DND-41 (cell line): ENCODE data around the gene DNAI4.

ENCODE experiments used
- ATAC-seq: fragments of 200-7000 bp; cut with Tn5 transposase; 3 replicates; pipeline ENCODE4 v1.9.1; 2021; ENCODE audit warnings: low read depth; ENCODE audit not compliant: insufficient read depth
- DNase-seq: peaks from one replicate; pipeline ENCODE4 v3.0.0-alpha.2; 2020
- H2AFZ ChIP-seq: 2 replicates; pipeline ENCODE4 v1.6.0; 2012; ENCODE audit warnings: low read depth, low read length
- H3K27ac ChIP-seq: 2 replicates; pipeline ENCODE4 v1.5.1; 2012; ENCODE audit warnings: low read length, inconsistent platforms
- H3K27me3 ChIP-seq: fragments of 200-600 bp; sonication (generic); 2 replicates; pipeline ENCODE4 v1.6.0; 2012; ENCODE audit warnings: low read length, mild to moderate bottlenecking, inconsistent platforms; ENCODE audit not compliant: insufficient read depth, poor library complexity
- H3K36me3 ChIP-seq: 2 replicates; pipeline ENCODE4 v1.5.1; 2012; ENCODE audit warnings: low read length, inconsistent platforms; ENCODE audit not compliant: insufficient read depth
- H3K4me1 ChIP-seq: 2 replicates; pipeline ENCODE4 v1.5.1; 2012; ENCODE audit warnings: mild to moderate bottlenecking, low read length; ENCODE audit not compliant: insufficient read depth
- H3K4me2 ChIP-seq: 2 replicates; pipeline ENCODE4 v1.6.0; 2012; ENCODE audit warnings: mild to moderate bottlenecking, moderate library complexity, low read length, inconsistent platforms; ENCODE audit not compliant: insufficient read depth
- H3K4me3 ChIP-seq, 2 experiments: fragments of 200-600 bp in 1 of 2; shearing (Covaris generic) in 1 of 2; 2 replicates each; pipeline ENCODE4 v1.5.1; 2012 to 2016; ENCODE audit warnings: inconsistent platforms in 2 of 2, low read length in 2 of 2, mild to moderate bottlenecking in 2 of 2, low read depth in 1 of 2, moderate library complexity in 1 of 2
- H3K79me2 ChIP-seq: 2 replicates; pipeline ENCODE4 v1.6.0; 2012; ENCODE audit warnings: low read length, inconsistent platforms; ENCODE audit not compliant: insufficient read depth
- H3K9ac ChIP-seq: 2 replicates; pipeline ENCODE4 v1.6.0; 2012; ENCODE audit warnings: low read depth, mild to moderate bottlenecking, inconsistent platforms, low read length, moderate library complexity
- H3K9me3 ChIP-seq: 2 replicates; pipeline ENCODE4 v1.5.1; 2012; ENCODE audit warnings: low read length, moderate library complexity, mild to moderate bottlenecking, inconsistent platforms; ENCODE audit not compliant: insufficient read depth, severe bottlenecking
- H4K20me1 ChIP-seq: 2 replicates; pipeline ENCODE4 v1.6.0; 2012; ENCODE audit warnings: low read length; ENCODE audit not compliant: insufficient read depth
- EZH2 ChIP-seq: IDR thresholded peaks from 3 replicates; pipeline ENCODE4 v1.6.1; 2012; ENCODE audit warnings: borderline replicate concordance, low read depth, mild to moderate bottlenecking, moderate library complexity, low read length, inconsistent platforms; ENCODE audit not compliant: severe bottlenecking
- TF ChIP-seq, protein P1 (sequence below): IDR thresholded peaks from 2 replicates; pipeline ENCODE4 v1.5.1; 2012; ENCODE audit warnings: borderline replicate concordance, low read length, moderate library complexity, mild to moderate bottlenecking; ENCODE audit not compliant: poor library complexity, severe bottlenecking; ENCODE audit errors: extremely low read depth

The DNAI4 gene

DNA sequence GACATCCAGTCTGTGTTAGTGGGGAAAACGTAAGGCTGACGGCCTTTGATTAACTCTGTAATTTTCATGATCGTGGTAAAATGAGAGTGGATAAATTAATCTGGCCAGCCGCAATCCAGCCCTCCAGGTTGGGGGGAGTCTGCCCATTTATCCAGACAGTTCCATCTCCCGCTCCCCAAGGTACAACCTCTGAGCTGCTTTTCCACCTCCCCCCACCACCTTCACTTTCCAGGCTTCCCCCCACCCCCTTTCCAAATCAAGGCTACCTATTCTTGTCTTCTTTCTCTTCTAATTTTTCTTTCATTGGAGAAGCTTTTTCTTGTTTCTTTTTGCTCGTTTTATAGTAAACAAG, 6.1 kb upstream of the DNAI4 start:
- Histone ChIP-seq H3K9me3 (no peaks in the 10 kb centered on the region), H3K36me3 (no peaks in the 10 kb centered on the region; the same call in 1 of the 2 replicates), H3K27me3 (no peaks in the 10 kb centered on the region), H3K27ac (peak overlapping the region; percentile 93), H2AFZ (peak overlapping the region; percentile 69), H3K9ac (peak overlapping the region; percentile 99), H3K4me1 (peaks cover 85% of the 10 kb centered on the region), H3K4me2 (peak overlapping the region; percentile 79), H3K4me3 (peak overlapping the region; percentile 96 to 97), H3K79me2 (peaks cover 93% of the 10 kb centered on the region), H4K20me1 (peaks cover 27% of the 10 kb centered on the region; the same call in 1 of the 2 replicates)
- TF ChIP-seq, protein P1, sequence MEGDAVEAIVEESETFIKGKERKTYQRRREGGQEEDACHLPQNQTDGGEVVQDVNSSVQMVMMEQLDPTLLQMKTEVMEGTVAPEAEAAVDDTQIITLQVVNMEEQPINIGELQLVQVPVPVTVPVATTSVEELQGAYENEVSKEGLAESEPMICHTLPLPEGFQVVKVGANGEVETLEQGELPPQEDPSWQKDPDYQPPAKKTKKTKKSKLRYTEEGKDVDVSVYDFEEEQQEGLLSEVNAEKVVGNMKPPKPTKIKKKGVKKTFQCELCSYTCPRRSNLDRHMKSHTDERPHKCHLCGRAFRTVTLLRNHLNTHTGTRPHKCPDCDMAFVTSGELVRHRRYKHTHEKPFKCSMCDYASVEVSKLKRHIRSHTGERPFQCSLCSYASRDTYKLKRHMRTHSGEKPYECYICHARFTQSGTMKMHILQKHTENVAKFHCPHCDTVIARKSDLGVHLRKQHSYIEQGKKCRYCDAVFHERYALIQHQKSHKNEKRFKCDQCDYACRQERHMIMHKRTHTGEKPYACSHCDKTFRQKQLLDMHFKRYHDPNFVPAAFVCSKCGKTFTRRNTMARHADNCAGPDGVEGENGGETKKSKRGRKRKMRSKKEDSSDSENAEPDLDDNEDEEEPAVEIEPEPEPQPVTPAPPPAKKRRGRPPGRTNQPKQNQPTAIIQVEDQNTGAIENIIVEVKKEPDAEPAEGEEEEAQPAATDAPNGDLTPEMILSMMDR = no peak
- no peak for TF ChIP-seq EZH2
- DNase-seq = no peak
- ATAC-seq = no peak

DNA sequence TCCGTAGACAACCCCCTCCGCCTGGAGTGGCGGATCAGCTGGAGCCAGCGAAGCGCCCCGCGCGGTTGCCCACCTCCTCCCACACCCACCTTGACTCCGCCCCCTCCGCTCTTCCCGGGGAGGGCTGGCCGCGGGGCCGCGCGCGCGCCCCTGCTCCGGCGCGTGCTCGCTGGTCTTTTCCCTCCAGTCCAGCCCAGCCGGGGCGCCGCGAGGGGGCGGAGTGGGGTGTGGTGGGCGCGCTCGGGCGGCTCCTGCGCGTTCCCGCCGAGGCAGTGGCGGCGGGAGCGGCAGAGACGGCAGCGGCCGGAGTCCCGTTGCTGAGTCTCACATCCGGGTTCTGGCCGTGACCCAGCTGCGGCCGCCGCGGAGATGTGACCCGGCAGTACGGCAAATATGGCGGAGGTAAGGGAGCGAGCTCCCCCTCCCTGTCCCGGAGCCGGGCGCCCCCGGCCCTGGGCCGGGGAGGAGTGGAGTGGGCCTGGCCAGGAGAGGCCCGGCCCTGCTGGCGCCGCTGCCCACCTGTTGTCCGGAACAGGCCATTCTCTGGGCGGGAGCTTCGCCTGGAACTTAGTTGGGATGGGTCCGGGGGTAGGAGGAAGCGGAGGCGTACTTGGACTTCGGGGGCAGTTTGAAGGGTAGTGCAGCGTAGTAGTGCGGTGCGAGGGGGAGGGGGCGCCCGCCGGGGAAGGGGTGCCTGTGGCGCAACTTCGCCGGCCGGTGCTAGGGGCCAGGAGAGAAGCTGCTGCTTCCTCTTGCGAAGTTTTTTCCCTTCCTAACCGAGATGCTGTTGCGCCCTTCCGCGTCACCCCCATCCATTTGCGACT, 5.6 kb upstream of the DNAI4 start:
- H3K4me1 ChIP-seq = peaks cover 84% of the 10 kb centered on the region
- no peaks in the 10 kb centered on the region; the same call in 1 of the 2 replicates for H3K36me3 ChIP-seq
- no peaks in the 10 kb centered on the region for H3K27me3 ChIP-seq
- H3K27ac ChIP-seq = peak overlapping the region; percentile 93
- H2AFZ ChIP-seq = peak overlapping the region; percentile 76
- peak overlapping the region; percentile 99 for H3K9ac ChIP-seq
- TF ChIP-seq, protein P1 = peak; percentile 42
- no peak for TF ChIP-seq EZH2
- H3K4me2 ChIP-seq = peak overlapping the region; percentile 79
- no peaks in the 10 kb centered on the region for H3K9me3 ChIP-seq
- ATAC-seq (peak; percentile 65), DNase-seq (peak; percentile 93)
- H3K4me3 ChIP-seq = peak overlapping the region; percentile 96 to 97
- peaks cover 22% of the 10 kb centered on the region; the same call in 1 of the 2 replicates for H4K20me1 ChIP-seq
- peaks cover 93% of the 10 kb centered on the region for H3K79me2 ChIP-seq

DNA sequence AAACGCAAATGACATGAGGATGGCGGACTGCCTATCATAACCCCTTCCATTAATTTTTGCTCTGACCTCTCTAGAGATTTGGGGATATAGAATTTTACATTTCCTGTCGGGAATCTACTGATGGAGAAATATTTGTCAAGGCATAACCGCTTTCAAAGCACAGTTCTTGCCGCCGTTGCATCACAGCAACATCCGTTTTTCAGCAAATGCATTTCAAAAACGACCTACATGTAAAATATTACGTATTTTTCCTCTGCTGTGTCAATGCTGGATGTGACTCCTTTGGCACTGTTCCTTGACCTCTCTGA, 5.0 kb upstream of the DNAI4 start:
- H3K79me2 ChIP-seq = peaks cover 88% of the 10 kb centered on the region
- H3K4me1 ChIP-seq = peaks cover 78% of the 10 kb centered on the region
- no peak for DNase-seq
- H3K36me3 ChIP-seq = no peaks in the 10 kb centered on the region; the same call in 1 of the 2 replicates
- peak overlapping the region; percentile 76 for H2AFZ ChIP-seq
- H3K27me3 ChIP-seq = no peaks in the 10 kb centered on the region
- no peaks in the 10 kb centered on the region for H3K9me3 ChIP-seq
- peak overlapping the region; percentile 96 to 97; a peak in 3 of 4 replicates for H3K4me3 ChIP-seq
- no peak for ATAC-seq
- peak overlapping the region; percentile 93 for H3K27ac ChIP-seq
- TF ChIP-seq EZH2 = no peak
- TF ChIP-seq, protein P1 = no peak
- H4K20me1 ChIP-seq = peaks cover 16% of the 10 kb centered on the region; the same call in 1 of the 2 replicates
- H3K4me2 ChIP-seq = peak overlapping the region; percentile 79
- H3K9ac ChIP-seq = peak overlapping the region; percentile 99
